Osteocyte (in vitro differentiated cells): Measurements from ENCODE around the gene ANKRD17. TPM values are rescaled to one million over a fixed set of nuclear protein-coding genes. Genes with fewer than 3 reads are reported as not detected.

Source experiments
- DNase-seq: peaks from one replicate; pipeline ENCODE4 v3.0.0; 2021; ENCODE audit warnings: mixed read lengths; ENCODE audit not compliant: unreplicated experiment; ENCODE audit errors: extremely low spot score
- H3K27ac Mint-ChIP-seq: one replicate; pipeline ENCODE4 v1.8.0; 2021; ENCODE audit warnings: mild to moderate bottlenecking, mixed read lengths; ENCODE audit not compliant: unreplicated experiment
- H3K27me3 Mint-ChIP-seq: one replicate; pipeline ENCODE4 v1.8.0; 2021; ENCODE audit warnings: mixed read lengths; ENCODE audit not compliant: unreplicated experiment
- H3K36me3 Mint-ChIP-seq: one replicate; pipeline ENCODE4 v1.8.0; 2021; ENCODE audit warnings: mixed read lengths; ENCODE audit not compliant: unreplicated experiment
- H3K4me1 Mint-ChIP-seq: one replicate; pipeline ENCODE4 v1.8.0; 2021; ENCODE audit warnings: mixed read lengths; ENCODE audit not compliant: unreplicated experiment
- H3K4me3 Mint-ChIP-seq: one replicate; pipeline ENCODE4 v1.8.0; 2021; ENCODE audit warnings: mild to moderate bottlenecking, moderate library complexity, mixed read lengths; ENCODE audit not compliant: unreplicated experiment
- H3K9me3 Mint-ChIP-seq: one replicate; pipeline ENCODE4 v1.8.0; 2021; ENCODE audit warnings: mixed read lengths; ENCODE audit not compliant: unreplicated experiment
- CTCF ChIP-seq: fragments of 200-600 bp; sonication (generic); IDR thresholded peaks from 2 replicates; pipeline ENCODE4 v1.5.0; 2021; ENCODE audit warnings: antibody characterized with exemption, mild to moderate bottlenecking, moderate library complexity
- total RNA-seq: library from RNA; stranded (reverse); gene quantifications from 2 replicates; pipeline ENCODE4 v1.2.1, GENCODE V29; 2021

The ANKRD17 gene
- total RNA-seq, 1 donor from 2014 or later, result 76.0 TPM

GRCh38 chr4:73028621-73029020 lies 230.0 kb downstream of the ANKRD17 start:
- H3K4me1 Mint-ChIP-seq, result no peaks in the 10 kb centered on the region
- TF ChIP-seq CTCF, result no peak
- H3K4me3 Mint-ChIP-seq, result no peak overlapping the region
- DNase-seq, result no peak
- H3K27me3 Mint-ChIP-seq, result peaks cover 30% of the 10 kb centered on the region
- H3K9me3 Mint-ChIP-seq, result no peaks in the 10 kb centered on the region
- H3K36me3 Mint-ChIP-seq, result peaks cover 2% of the 10 kb centered on the region
- no peak overlapping the region for H3K27ac Mint-ChIP-seq

Other genes starting within 250 kb of the ANKRD17 start
- gene COX18, start 189.1 kb downstream of the ANKRD17 start, total RNA-seq, result 14.6 and 16.7 TPM in 2 replicates
- gene ALB, start 145.5 kb upstream of the ANKRD17 start, total RNA-seq, result not detected in 2 replicates
- not detected in 2 replicates for gene AFP, start 177.4 kb upstream of the ANKRD17 start, total RNA-seq
- not detected in 2 replicates for gene AFM, start 222.9 kb upstream of the ANKRD17 start, total RNA-seq